ENCODE measurements around the gene IBA57.
"Not testable (repeated sequence)": the region's sequence is repeated elsewhere in the genome, so short reads cannot be mapped to it uniquely, and the experiment has no call there.

IBA57 gene

DNA sequence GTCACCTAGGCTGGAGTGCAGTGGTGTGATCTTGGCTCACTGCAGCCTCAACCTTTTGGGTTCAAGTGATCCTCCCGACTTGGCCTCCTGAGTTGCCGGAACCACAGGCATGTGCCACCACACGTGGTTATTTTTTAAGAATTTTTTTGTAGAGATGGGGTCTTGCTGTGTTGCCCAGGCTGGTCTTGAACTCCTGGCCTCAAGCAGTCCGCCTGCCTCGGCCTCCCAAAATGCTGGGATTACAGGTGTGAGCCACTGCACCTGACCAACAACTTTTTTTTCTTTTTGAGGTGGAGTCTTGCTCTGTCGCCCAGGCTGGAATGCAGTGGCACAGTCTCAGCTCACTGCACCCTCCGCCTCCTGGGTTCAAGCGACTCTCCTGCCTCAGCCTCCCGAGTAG, 55.5 kb downstream of the IBA57 start:
- H3K27ac ChIP-seq (ENCODE audit: insufficient read depth, low read length, poor library complexity, severe bottlenecking); H3K27me3 ChIP-seq (replicated peaks; ENCODE audit: control insufficient read depth, insufficient read depth, low read length, poor library complexity, severe bottlenecking); H3K9me3 ChIP-seq (ENCODE audit: control insufficient read depth, low read length); H3K4me3 ChIP-seq (ENCODE audit: insufficient read depth, low read depth, low read length, poor library complexity, severe bottlenecking); H3K4me1 ChIP-seq (ENCODE audit: control insufficient read depth, insufficient read depth, low read length, poor library complexity, severe bottlenecking); DNase-seq: not testable (repeated sequence)
- peaks cover 48% of the 10 kb centered on the region for H3K36me3 ChIP-seq (ENCODE audit: control insufficient read depth, insufficient read depth, low read length)

DNA sequence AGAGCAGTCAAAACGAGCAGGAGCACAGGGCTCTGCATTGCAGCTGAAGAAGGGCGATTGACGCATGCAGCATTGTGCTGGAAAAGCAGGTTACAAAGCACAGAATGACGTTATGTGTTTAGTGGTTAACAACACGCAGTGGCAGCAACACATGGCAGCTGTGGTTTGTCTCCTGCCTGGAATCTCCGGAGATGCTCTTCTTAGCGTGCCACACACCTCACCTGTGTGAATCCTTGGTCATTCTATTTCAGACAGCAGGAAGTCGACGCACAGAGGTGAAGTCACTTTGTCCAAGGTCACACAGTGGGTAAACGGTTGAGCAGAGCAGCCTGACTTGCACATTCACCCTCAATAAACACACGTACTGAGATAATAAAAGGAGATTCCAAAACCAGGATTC, 56.9 kb downstream of the IBA57 start:
- Histone ChIP-seq H3K4me1 (ENCODE audit: control insufficient read depth, insufficient read depth, low read length, poor library complexity, severe bottlenecking) (no peaks in the 10 kb centered on the region), H3K4me3 (ENCODE audit: insufficient read depth, low read depth, low read length, poor library complexity, severe bottlenecking) (no peak overlapping the region), H3K27ac (ENCODE audit: insufficient read depth, low read length, poor library complexity, severe bottlenecking) (no peak overlapping the region), H3K9me3 (ENCODE audit: control insufficient read depth, low read length) (no peaks in the 10 kb centered on the region), H3K27me3 (replicated peaks; ENCODE audit: control insufficient read depth, insufficient read depth, low read length, poor library complexity, severe bottlenecking) (no peaks in the 10 kb centered on the region), H3K36me3 (ENCODE audit: control insufficient read depth, insufficient read depth, low read length) (peaks cover 46% of the 10 kb centered on the region)
- DNase-seq, result no peak

DNA sequence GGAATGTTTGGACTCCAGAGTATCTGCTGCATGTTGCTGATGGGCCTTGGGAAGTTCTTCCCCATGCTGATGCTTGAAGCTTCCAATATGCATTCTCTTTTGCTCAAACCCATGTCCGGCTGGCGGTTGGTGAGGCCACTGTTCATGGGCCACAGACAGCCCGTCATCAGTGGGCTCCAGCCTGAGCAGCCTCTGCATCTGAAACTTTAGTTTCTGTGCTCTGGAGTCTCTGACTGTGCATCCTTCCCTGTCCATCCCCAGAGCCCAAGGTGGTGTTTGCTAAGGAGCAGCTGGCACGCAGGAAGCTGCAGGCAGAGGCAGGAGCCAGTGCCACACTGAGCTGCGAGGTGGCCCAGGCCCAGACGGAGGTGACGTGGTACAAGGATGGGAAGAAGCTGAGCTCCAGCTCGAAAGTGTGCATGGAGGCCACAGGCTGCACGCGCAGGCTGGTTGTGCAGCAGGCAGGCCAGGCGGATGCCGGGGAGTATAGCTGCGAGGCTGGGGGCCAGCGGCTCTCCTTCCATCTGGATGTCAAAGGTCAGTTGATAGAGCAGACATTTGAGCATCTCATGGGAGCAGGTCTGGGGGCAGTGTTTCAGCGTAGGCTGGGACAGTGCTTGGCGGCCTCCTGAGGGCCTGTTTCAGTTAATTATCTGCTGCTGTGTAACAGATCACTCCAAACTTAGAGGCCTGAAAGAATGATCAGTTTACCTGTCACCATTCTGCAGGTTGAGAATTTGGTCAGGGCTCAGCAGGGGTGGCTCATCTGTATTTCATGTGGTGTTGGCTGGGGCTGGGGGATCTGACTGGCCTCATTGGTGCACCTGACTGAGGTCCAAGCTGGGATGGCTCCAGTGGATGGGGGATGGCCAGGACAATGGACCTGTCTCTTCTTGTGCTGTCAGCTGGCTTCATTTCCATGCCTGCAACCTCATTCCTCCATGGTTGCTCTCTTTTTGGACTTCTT, 58.9 kb downstream of the IBA57 start:
- no peak overlapping the region for H3K4me3 ChIP-seq (ENCODE audit: insufficient read depth, low read depth, low read length, poor library complexity, severe bottlenecking)
- no peaks in the 10 kb centered on the region for H3K9me3 ChIP-seq (ENCODE audit: control insufficient read depth, low read length)
- H3K36me3 ChIP-seq (ENCODE audit: control insufficient read depth, insufficient read depth, low read length), result peaks cover 31% of the 10 kb centered on the region
- no peak overlapping the region for H3K27ac ChIP-seq (ENCODE audit: insufficient read depth, low read length, poor library complexity, severe bottlenecking)
- H3K27me3 ChIP-seq (replicated peaks; ENCODE audit: control insufficient read depth, insufficient read depth, low read length, poor library complexity, severe bottlenecking), result no peaks in the 10 kb centered on the region
- no peaks in the 10 kb centered on the region for H3K4me1 ChIP-seq (ENCODE audit: control insufficient read depth, insufficient read depth, low read length, poor library complexity, severe bottlenecking)
- DNase-seq, result no peak

DNA sequence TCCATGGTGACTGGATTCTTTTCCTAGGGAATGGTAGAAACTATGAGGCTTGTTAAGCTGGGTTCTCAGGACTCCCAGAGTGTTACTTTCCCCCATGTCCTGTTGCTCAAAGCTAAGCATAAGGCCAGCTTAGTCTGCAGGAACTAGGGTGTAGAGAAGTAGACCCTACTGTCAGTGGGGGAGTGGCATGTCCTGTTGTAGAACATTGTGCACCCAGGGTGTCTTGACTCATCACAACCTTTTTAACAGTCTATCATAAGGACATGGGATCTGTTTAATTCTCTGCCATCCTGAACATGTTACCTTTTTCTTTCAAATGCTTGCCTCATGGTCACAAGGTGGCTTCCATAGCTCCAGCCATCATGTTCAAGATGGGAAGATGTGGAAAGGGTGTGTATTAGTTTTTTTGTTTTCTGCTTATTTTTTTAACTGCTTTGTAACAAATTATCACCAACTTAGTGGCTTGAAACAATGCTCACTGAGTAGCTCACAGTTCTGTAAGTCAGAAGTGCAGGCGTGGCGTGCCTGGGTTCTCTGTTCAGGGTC, 59.6 kb downstream of the IBA57 start:
- H3K27ac ChIP-seq (ENCODE audit: insufficient read depth, low read length, poor library complexity, severe bottlenecking), result no peak overlapping the region
- DNase-seq, result no peak
- H3K4me1 ChIP-seq (ENCODE audit: control insufficient read depth, insufficient read depth, low read length, poor library complexity, severe bottlenecking), result no peaks in the 10 kb centered on the region
- H3K27me3 ChIP-seq (replicated peaks; ENCODE audit: control insufficient read depth, insufficient read depth, low read length, poor library complexity, severe bottlenecking), result no peaks in the 10 kb centered on the region
- no peaks in the 10 kb centered on the region for H3K9me3 ChIP-seq (ENCODE audit: control insufficient read depth, low read length)
- H3K4me3 ChIP-seq (ENCODE audit: insufficient read depth, low read depth, low read length, poor library complexity, severe bottlenecking), result no peak overlapping the region
- peaks cover 24% of the 10 kb centered on the region for H3K36me3 ChIP-seq (ENCODE audit: control insufficient read depth, insufficient read depth, low read length)

DNA sequence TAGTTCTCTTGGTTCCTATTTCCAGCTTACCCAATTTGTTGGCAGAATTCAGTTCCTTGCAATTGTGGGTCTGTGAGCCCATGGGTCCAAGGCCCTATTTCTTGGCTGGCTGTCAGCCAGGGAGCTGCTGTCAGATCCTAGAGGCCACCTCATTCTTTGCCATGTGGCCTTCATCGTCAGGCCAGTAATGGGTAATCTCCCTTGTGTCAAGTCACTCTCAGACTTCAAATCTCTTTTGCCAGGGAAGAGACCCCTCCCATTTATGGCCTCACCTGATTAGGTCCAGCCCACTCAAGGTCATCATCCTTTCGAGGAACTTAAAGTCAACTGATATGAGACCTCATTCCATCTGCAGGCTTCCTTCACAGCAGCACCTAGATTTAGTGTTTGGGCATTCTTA, 60.1 kb downstream of the IBA57 start:
- H3K36me3 ChIP-seq (ENCODE audit: control insufficient read depth, insufficient read depth, low read length), result peaks cover 22% of the 10 kb centered on the region
- H3K27ac ChIP-seq (ENCODE audit: insufficient read depth, low read length, poor library complexity, severe bottlenecking), result no peak overlapping the region
- no peak for DNase-seq
- H3K4me1 ChIP-seq (ENCODE audit: control insufficient read depth, insufficient read depth, low read length, poor library complexity, severe bottlenecking), result no peaks in the 10 kb centered on the region
- H3K9me3 ChIP-seq (ENCODE audit: control insufficient read depth, low read length), result no peaks in the 10 kb centered on the region
- no peaks in the 10 kb centered on the region for H3K27me3 ChIP-seq (replicated peaks; ENCODE audit: control insufficient read depth, insufficient read depth, low read length, poor library complexity, severe bottlenecking)
- no peak overlapping the region for H3K4me3 ChIP-seq (ENCODE audit: insufficient read depth, low read depth, low read length, poor library complexity, severe bottlenecking)

DNA sequence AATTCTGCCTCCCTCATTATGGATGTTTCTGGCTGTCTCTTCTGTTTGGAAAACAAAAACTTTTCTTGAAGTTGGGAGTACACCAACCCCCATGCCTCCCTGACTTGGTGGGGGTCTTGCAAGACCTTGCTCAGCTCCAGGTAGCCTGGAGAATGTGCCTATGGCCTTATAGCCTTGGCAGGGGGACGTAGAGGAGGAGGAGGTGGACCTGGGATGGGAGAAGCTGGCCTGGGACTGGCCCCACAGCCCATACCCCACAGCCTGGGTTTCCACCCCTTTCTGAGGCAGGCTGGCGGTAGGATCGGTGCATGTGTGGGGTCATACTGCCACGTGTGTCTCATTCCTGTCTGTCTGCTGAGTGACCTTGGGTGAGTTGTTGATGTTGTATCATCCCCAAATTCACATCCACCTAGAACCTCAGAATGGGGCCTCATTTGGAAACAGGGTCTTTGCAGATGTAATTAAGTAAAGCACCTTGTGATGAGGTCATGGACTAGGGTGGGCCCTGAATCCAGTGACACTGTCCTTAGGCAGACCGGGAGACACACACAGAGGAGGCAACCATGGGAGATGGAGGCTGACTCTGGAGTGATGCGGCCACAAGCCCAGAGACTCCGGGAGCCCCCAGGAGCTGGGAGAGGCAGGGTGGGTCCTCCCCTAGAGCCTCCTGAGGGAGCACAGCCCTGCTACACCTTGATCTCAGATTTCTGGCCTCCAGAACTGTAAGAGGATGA, 60.7 kb downstream of the IBA57 start:
- H3K4me3 ChIP-seq (ENCODE audit: insufficient read depth, low read depth, low read length, poor library complexity, severe bottlenecking), result no peak overlapping the region
- H3K27ac ChIP-seq (ENCODE audit: insufficient read depth, low read length, poor library complexity, severe bottlenecking), result no peak overlapping the region
- H3K36me3 ChIP-seq (ENCODE audit: control insufficient read depth, insufficient read depth, low read length), result peaks cover 26% of the 10 kb centered on the region
- DNase-seq, result no peak
- no peaks in the 10 kb centered on the region for H3K27me3 ChIP-seq (replicated peaks; ENCODE audit: control insufficient read depth, insufficient read depth, low read length, poor library complexity, severe bottlenecking)
- H3K4me1 ChIP-seq (ENCODE audit: control insufficient read depth, insufficient read depth, low read length, poor library complexity, severe bottlenecking), result no peaks in the 10 kb centered on the region
- H3K9me3 ChIP-seq (ENCODE audit: control insufficient read depth, low read length), result no peaks in the 10 kb centered on the region

DNA sequence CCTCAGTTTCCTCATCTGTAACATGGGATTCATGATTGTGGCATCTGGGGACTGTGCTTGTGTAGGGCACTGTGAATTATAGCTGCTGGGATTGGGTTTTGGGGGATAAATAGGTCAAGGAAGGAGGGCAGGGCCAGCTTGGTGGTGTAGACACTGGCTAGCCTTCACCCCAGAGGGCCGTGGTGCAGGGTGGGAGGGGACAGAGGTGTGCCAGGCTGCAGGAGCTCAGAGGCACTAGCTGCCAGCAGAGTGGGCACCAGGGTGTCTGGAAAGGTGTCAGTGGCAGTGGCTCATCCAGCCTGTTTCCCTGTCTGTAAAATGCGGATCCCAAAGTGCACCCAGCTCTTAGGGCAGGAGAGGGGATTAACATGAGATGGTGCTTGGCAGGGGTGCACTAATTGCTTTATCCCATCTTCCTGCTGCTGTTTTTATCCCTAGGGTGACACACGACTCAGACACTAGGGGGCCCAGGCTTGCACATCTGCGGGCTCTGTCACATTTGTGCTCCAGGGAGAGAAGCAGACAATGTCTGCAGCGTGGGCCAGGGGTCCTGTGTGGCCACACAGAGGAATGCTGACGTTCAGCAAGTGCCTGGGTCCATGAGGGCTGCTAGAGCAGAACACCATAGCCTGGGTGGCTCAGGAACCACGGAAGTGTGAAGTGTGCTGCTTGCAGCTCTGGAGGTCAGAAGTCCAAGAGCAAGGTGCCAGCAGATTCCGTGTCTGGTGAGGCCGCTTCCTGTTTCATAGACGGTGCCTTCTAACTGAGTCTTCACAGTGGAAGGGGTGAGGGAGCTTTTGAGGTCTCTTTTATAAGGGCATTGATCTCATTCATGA, 61.6 kb downstream of the IBA57 start:
- Histone ChIP-seq H3K4me3 (ENCODE audit: insufficient read depth, low read depth, low read length, poor library complexity, severe bottlenecking) (no peak overlapping the region), H3K27ac (ENCODE audit: insufficient read depth, low read length, poor library complexity, severe bottlenecking) (no peak overlapping the region), H3K36me3 (ENCODE audit: control insufficient read depth, insufficient read depth, low read length) (peaks cover 34% of the 10 kb centered on the region), H3K9me3 (ENCODE audit: control insufficient read depth, low read length) (no peaks in the 10 kb centered on the region), H3K27me3 (replicated peaks; ENCODE audit: control insufficient read depth, insufficient read depth, low read length, poor library complexity, severe bottlenecking) (no peaks in the 10 kb centered on the region), H3K4me1 (ENCODE audit: control insufficient read depth, insufficient read depth, low read length, poor library complexity, severe bottlenecking) (no peaks in the 10 kb centered on the region)
- no peak for DNase-seq

DNA sequence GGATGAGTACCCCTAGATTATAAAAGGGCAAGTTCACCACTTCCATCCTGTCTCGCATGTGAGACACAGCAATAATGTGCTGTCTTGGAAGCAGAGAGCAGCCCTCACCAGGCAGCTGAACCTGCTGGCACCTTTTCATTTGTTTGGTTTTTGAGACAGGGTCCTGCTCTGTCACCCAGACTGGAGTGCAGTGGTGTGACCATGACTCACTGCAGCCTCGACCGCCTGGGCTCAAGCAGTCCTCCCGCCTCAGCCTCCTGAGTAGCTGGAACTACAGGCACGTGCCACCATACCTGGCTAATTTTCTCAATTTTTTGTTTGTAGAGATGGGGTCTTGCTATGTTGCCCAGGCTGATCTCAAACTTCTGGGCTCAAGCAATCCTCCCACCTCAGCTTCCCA, 62.5 kb downstream of the IBA57 start:
- H3K27ac ChIP-seq (ENCODE audit: insufficient read depth, low read length, poor library complexity, severe bottlenecking); H3K9me3 ChIP-seq (ENCODE audit: control insufficient read depth, low read length); DNase-seq; H3K4me3 ChIP-seq (ENCODE audit: insufficient read depth, low read depth, low read length, poor library complexity, severe bottlenecking); H3K4me1 ChIP-seq (ENCODE audit: control insufficient read depth, insufficient read depth, low read length, poor library complexity, severe bottlenecking); H3K27me3 ChIP-seq (replicated peaks; ENCODE audit: control insufficient read depth, insufficient read depth, low read length, poor library complexity, severe bottlenecking): not testable (repeated sequence)
- H3K36me3 ChIP-seq (ENCODE audit: control insufficient read depth, insufficient read depth, low read length), result peaks cover 35% of the 10 kb centered on the region

DNA sequence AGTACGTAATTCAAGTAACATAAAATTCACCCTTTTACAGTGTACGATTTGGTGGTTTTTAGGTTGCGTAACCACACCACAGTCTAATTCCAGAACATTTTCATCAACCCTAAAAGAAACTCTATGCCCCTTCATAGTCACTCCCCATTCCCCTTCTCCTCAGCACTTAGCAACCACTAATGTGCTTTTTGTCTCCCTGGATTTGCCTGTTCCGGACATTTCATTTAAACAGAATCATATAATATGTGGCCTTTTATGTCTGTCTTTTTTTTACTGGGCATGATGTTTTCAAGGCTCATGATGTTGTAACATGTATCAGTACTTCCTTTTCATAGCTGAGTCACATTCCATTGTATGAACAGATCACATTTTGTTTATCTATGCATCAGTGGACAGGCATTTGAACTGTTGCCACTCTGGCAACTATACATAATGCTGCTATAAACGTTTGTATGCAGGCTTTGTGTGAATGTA, 63.0 kb downstream of the IBA57 start:
- no peaks in the 10 kb centered on the region for H3K4me1 ChIP-seq (ENCODE audit: control insufficient read depth, insufficient read depth, low read length, poor library complexity, severe bottlenecking)
- H3K4me3 ChIP-seq (ENCODE audit: insufficient read depth, low read depth, low read length, poor library complexity, severe bottlenecking), result no peak overlapping the region
- H3K27ac ChIP-seq (ENCODE audit: insufficient read depth, low read length, poor library complexity, severe bottlenecking), result no peak overlapping the region
- H3K9me3 ChIP-seq (ENCODE audit: control insufficient read depth, low read length), result no peaks in the 10 kb centered on the region
- H3K27me3 ChIP-seq (replicated peaks; ENCODE audit: control insufficient read depth, insufficient read depth, low read length, poor library complexity, severe bottlenecking), result no peaks in the 10 kb centered on the region
- DNase-seq, result no peak
- H3K36me3 ChIP-seq (ENCODE audit: control insufficient read depth, insufficient read depth, low read length), result peaks cover 38% of the 10 kb centered on the region

All from effector memory CD4-positive, alpha-beta T cell (primary cell).